ENCODE measurements around the gene FBXW4. TPM values are rescaled to one million over a fixed set of nuclear protein-coding genes. Genes with fewer than 3 reads are reported as not detected.

Gene FBXW4
- total RNA-seq, 4 donors from 2014 or later, result 28.0 to 106 (median 58.1) TPM

DNA sequence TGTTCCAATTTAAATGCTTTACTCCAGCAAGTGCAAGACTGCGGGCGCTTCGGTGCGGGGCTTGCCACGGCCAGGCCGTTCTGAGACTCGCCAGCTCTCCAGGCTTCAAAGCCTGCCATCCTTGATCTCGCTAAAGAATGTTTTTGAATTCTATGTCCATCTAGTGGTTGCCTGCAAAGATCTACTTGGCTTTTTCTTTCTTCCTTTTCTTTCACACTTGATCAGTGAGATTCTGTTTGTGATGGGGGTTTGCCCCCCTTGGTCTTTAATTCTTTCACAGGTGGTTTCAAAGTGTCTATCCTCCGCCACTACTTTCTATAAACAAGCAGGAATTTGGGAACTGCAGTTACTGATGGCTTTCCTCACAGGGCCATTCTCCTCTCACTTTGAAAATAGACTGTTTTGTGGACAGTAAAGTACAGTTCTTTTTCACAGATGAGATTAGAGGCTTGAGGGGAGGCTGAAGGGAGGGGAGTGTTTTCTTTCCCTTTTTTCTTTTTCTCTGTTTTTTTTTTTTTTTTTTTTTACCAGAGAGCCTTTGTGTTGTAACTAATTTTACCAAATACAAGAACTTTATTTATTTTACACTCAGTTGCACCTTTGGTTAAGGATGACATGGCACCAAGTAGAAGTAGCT lies 15.2 kb upstream of the FBXW4 start:
- no peaks in the 10 kb centered on the region for H3K36me3 ChIP-seq
- TF ChIP-seq POLR2A (IDR thresholded peaks at IDR 0.05), result no peak
- TF ChIP-seq, protein P1, sequence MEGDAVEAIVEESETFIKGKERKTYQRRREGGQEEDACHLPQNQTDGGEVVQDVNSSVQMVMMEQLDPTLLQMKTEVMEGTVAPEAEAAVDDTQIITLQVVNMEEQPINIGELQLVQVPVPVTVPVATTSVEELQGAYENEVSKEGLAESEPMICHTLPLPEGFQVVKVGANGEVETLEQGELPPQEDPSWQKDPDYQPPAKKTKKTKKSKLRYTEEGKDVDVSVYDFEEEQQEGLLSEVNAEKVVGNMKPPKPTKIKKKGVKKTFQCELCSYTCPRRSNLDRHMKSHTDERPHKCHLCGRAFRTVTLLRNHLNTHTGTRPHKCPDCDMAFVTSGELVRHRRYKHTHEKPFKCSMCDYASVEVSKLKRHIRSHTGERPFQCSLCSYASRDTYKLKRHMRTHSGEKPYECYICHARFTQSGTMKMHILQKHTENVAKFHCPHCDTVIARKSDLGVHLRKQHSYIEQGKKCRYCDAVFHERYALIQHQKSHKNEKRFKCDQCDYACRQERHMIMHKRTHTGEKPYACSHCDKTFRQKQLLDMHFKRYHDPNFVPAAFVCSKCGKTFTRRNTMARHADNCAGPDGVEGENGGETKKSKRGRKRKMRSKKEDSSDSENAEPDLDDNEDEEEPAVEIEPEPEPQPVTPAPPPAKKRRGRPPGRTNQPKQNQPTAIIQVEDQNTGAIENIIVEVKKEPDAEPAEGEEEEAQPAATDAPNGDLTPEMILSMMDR (IDR thresholded peaks at IDR 0.05), result no peak
- H3K4me3 ChIP-seq, result no peak overlapping the region
- H3K27me3 ChIP-seq, result no peaks in the 10 kb centered on the region
- DNase-seq, result no peak
- H3K9me3 ChIP-seq, result no peaks in the 10 kb centered on the region
- no peak overlapping the region for H3K27ac ChIP-seq
- H3K4me1 ChIP-seq, result no peaks in the 10 kb centered on the region

DNA sequence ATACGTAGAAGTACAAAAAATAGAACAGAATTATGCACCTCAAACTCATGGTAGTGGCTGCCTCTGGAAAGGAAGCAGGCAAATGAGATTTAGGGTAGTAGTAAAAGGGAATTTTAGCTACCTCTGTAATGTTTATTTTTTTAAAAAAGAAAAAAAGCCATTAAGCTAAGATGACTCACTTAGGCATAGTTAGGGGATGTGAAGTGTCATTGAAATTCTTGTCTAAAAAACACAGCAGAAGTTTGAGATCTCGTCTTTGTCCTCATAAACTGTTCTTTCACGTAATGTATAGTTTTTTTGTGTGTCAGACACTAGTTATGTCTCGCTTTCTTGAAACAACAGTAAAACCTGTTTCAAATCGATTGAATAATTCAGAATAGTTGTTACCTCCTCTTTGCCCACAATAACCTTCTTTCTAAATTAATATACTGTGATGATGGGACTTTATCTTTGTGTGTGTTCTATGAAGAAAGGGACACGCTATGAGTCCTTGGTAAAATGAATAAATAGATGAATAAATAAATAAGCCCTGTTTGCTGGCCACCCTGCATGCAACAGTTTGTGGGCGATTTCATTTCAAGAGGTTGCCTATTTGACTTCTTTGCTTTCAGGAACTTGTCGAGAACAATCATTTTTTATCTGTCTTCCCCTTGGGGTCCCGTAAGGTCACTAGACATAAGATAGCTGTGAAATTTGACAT lies 14.5 kb upstream of the FBXW4 start:
- TF ChIP-seq POLR2A (IDR thresholded peaks at IDR 0.05), result no peak
- TF ChIP-seq, protein P1 (IDR thresholded peaks at IDR 0.05), result no peak
- no peak for DNase-seq
- no peaks in the 10 kb centered on the region for H3K27me3 ChIP-seq
- H3K9me3 ChIP-seq, result no peaks in the 10 kb centered on the region
- H3K27ac ChIP-seq, result no peak overlapping the region
- H3K4me1 ChIP-seq, result no peaks in the 10 kb centered on the region
- no peaks in the 10 kb centered on the region for H3K36me3 ChIP-seq
- no peak overlapping the region for H3K4me3 ChIP-seq

DNA sequence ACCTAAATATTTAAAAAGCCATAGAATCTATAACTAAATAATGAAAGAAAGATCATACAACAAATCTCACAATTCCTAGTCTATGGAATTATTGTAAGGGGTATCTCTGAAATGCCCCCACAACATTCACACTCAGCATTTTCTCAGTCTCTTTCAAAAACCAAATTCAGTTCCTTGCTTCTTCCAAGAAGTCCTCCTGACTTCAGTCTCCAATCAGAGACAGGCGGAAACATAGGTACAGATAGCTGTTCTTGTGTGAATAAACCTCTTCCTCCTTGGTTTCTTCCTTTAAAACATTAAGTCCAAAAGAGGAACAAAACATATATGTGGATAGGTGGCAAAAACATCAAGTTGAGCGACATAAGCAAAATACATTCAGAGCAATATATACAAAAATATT lies 13.9 kb upstream of the FBXW4 start:
- no peak overlapping the region for H3K4me3 ChIP-seq
- no peaks in the 10 kb centered on the region for H3K36me3 ChIP-seq
- TF ChIP-seq, protein P1 (IDR thresholded peaks at IDR 0.05), result no peak
- TF ChIP-seq POLR2A (IDR thresholded peaks at IDR 0.05), result no peak
- no peaks in the 10 kb centered on the region for H3K27me3 ChIP-seq
- H3K4me1 ChIP-seq, result no peaks in the 10 kb centered on the region
- DNase-seq, result no peak
- H3K27ac ChIP-seq, result no peak overlapping the region
- no peaks in the 10 kb centered on the region for H3K9me3 ChIP-seq

DNA sequence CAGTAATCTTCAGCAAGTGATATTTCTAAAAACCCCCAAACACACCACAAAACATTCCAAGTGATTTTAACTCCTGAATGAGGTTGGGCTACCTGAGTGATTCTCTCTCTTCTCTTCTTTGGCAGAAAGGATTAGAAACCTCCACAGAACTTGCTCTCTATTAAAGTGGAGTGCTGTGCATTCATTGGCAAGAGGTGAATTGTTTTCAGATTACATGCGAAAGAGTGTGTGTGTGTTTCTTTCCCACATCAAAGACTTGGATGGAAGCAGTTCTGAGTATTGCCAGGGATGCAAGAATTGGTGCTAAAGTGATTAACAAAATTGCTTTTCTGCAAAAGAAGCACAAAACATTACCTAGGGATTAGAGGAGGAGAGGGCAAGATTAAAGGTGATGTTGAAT lies 13.1 kb upstream of the FBXW4 start:
- Histone ChIP-seq H3K4me3 (no peak overlapping the region), H3K27ac (no peak overlapping the region), H3K27me3 (no peaks in the 10 kb centered on the region), H3K4me1 (no peaks in the 10 kb centered on the region), H3K9me3 (no peaks in the 10 kb centered on the region), H3K36me3 (no peaks in the 10 kb centered on the region)
- DNase-seq, result no peak
- no peak for TF ChIP-seq POLR2A (IDR thresholded peaks at IDR 0.05)
- TF ChIP-seq, protein P1 (IDR thresholded peaks at IDR 0.05), result no peak

DNA sequence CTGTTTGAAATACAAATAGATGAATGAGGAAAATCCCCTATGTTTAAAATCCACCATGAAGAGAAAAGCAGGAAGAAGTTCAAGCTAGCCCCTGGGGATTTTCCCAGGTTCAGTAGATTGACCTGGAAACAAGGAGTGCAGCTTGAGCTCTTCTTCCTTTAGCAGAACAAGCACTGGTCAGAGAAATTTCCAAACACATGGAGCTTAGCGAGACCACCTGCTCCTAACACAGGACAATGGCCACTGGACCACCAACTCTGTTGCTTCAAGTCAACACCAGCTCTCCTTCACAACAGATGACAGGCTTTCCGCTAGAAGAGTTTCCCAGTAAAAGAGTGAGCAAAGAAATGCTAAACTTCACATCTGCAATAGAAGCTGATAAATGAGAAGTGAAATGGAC lies 9.4 kb upstream of the FBXW4 start:
- H3K27ac ChIP-seq, result no peak overlapping the region
- H3K9me3 ChIP-seq, result no peaks in the 10 kb centered on the region
- H3K4me3 ChIP-seq, result no peak overlapping the region
- H3K36me3 ChIP-seq, result no peaks in the 10 kb centered on the region
- TF ChIP-seq POLR2A (IDR thresholded peaks at IDR 0.05), result no peak
- TF ChIP-seq, protein P1 (IDR thresholded peaks at IDR 0.05), result no peak
- no peak for DNase-seq
- no peaks in the 10 kb centered on the region for H3K27me3 ChIP-seq
- H3K4me1 ChIP-seq, result no peaks in the 10 kb centered on the region
